Transverse colon (tissue), 4 donors: Measurements from ENCODE around the gene AK3.

Experiments
- CTCF ChIP-seq, 5 experiments: fragments of 200-600 bp in 3 of 5; fragments of 450-650 bp in 2 of 5; sonication (generic) in 3 of 5; IDR thresholded peaks; 1 replicate in 2 of 5; 2 replicates in 3 of 5; pipeline ENCODE4 v1.5.1; 2016 to 2017; ENCODE audit warnings: antibody characterized with exemption in 5 of 5, inconsistent platforms in 3 of 5, mild to moderate bottlenecking in 2 of 5, moderate library complexity in 1 of 5
- EP300 ChIP-seq: sonication (generic); formaldehyde crosslinking; IDR thresholded peaks from one replicate; pipeline ENCODE4 v1.6.1; 2017; ENCODE audit warnings: antibody characterized with exemption, low read depth
- POLR2A ChIP-seq: fragments of 450-650 bp; IDR thresholded peaks from one replicate; pipeline ENCODE4 v1.6.1; 2016; ENCODE audit warnings: antibody characterized with exemption, mild to moderate bottlenecking, moderate library complexity
- POLR2AphosphoS5 ChIP-seq, 3 donors: sonication (generic); formaldehyde crosslinking; IDR thresholded peaks; one replicate each; pipeline ENCODE4 v1.6.1; 2016; ENCODE audit warnings: antibody characterized with exemption in 3 of 3

GRCh38 chr9:4739587-4740387 is 1.2 kb downstream of the AK3 start:
- TF ChIP-seq CTCF (IDR thresholded peaks at IDR 0.05) (no peak), POLR2A (no peak), POLR2AphosphoS5 (IDR thresholded peaks at IDR 0.05) (no peak), EP300 (no peak)
